Esophagus squamous epithelium (tissue), 5 donors: ENCODE data around the gene MLH3. TPM values are rescaled to one million over a fixed set of nuclear protein-coding genes. Genes with fewer than 3 reads are reported as not detected.
A peak's percentile ranks its signal among the peaks of the same experiment; 100 is the strongest.

ENCODE experiments used
- DNase-seq: peaks from one replicate; lab custom pipeline; 2025; lab: John Stamatoyannopoulos, UW
- H3K27ac ChIP-seq, 4 donors: fragments of 200-600 bp; sonication (generic); one replicate each; pipeline ENCODE4 v1.5.1; 2016 to 2019; ENCODE audit warnings: mild to moderate bottlenecking in 1 of 4
- H3K27me3 ChIP-seq, 4 donors: fragments of 200-600 bp; sonication (generic); 1 replicate in 3 of 4; 2 replicates in 1 of 4; pipeline versions ENCODE4 v1.5.1 to v1.6.0; 2017 to 2021; ENCODE audit warnings: antibody characterized with exemption in 1 of 4
- H3K36me3 ChIP-seq, 3 donors: fragments of 200-600 bp; sonication (generic); one replicate each; pipeline ENCODE4 v1.5.1; 2016 to 2019
- H3K4me1 ChIP-seq, 3 donors: fragments of 200-600 bp; sonication (generic); one replicate each; pipeline ENCODE4 v1.5.1; 2017 to 2019
- H3K4me3 ChIP-seq, 4 donors: fragments of 200-600 bp; sonication (generic); 1 replicate in 3 of 4; 2 replicates in 1 of 4; pipeline ENCODE4 v1.5.1; 2016 to 2019; ENCODE audit warnings: mild to moderate bottlenecking in 2 of 4, moderate library complexity in 1 of 4
- H3K9me3 ChIP-seq, 3 donors: fragments of 200-600 bp; sonication (generic); one replicate each; pipeline ENCODE4 v1.5.1; 2016 to 2019
- POLR2A ChIP-seq, 4 donors: fragments of 450-650 bp; IDR thresholded peaks; one replicate each; pipeline ENCODE4 v1.6.1; 2017; ENCODE audit warnings: antibody characterized with exemption in 4 of 4, mild to moderate bottlenecking in 4 of 4, moderate library complexity in 3 of 4
- WGBS, 2 donors: methylation state at CpG; one replicate each; pipeline ENCODE4 v1.1.5; 2018; 5-methylcytosine and 5-hydroxymethylcytosine counted together
- intact Hi-C: fragments of 100-400 bp; cut with DNase I; formaldehyde crosslinking; loops from one replicate; pipeline ENCODE4 v1.15.0; 2022
- total RNA-seq, 4 donors: library from RNA; depleted of rRNA; stranded (reverse); fragments of >200 nt; gene quantifications; one replicate each; pipeline ENCODE4 v1.1.0, GENCODE V29; 2016
- TF ChIP-seq, protein P1 (sequence below), 6 experiments: fragments of 450-650 bp in 4 of 6; fragments of 200-600 bp in 2 of 6; sonication (generic) in 2 of 6; IDR thresholded peaks; one replicate each; pipeline ENCODE4 v1.5.1; 2016 to 2019; ENCODE audit warnings: antibody characterized with exemption in 6 of 6, mild to moderate bottlenecking in 4 of 6, moderate library complexity in 4 of 6
- donor health status: DM: yes; HTN: yes; CAD: no.

The MLH3 gene
- total RNA-seq, 4 donors from 2014 or later = 8.4 to 39.7 (median 11.0) TPM

DNA sequence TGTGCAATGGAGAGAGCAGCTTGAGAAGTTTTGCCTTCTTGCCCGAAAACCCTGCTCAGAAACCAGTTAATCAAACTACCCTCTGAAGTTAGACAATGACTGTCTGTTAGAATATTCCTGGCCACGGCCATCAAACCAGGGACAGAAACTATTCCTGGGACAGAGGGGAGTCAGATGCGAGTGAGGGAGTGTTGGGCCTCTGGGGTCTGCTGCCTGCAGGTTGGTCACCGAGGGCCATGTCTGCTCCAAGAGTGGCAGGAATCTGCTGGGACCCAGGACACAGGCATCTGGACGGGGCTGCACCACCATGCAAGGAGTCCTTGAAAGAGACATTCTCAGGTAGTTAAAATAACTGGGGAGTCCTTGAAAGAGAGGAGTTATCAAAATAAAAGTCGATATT, 65.5 kb downstream of the MLH3 start:
- Histone ChIP-seq H3K4me3 (no peak overlapping the region), H3K4me1 (peaks cover 2 to 54% (median 21%) of the 10 kb centered on the region in 3 donors), H3K27ac (no peak overlapping the region), H3K36me3 (no peaks in the 10 kb centered on the region), H3K27me3 (no peaks in the 10 kb centered on the region), H3K9me3 (no peaks in the 10 kb centered on the region)
- intact Hi-C loops = no loop called here
- WGBS, 2 donors = 91 to 100% methylated on average over 4 to 5 of the region's 6 CpGs
- no peak for TF ChIP-seq POLR2A (IDR thresholded peaks at IDR 0.05)
- TF ChIP-seq, protein P1, sequence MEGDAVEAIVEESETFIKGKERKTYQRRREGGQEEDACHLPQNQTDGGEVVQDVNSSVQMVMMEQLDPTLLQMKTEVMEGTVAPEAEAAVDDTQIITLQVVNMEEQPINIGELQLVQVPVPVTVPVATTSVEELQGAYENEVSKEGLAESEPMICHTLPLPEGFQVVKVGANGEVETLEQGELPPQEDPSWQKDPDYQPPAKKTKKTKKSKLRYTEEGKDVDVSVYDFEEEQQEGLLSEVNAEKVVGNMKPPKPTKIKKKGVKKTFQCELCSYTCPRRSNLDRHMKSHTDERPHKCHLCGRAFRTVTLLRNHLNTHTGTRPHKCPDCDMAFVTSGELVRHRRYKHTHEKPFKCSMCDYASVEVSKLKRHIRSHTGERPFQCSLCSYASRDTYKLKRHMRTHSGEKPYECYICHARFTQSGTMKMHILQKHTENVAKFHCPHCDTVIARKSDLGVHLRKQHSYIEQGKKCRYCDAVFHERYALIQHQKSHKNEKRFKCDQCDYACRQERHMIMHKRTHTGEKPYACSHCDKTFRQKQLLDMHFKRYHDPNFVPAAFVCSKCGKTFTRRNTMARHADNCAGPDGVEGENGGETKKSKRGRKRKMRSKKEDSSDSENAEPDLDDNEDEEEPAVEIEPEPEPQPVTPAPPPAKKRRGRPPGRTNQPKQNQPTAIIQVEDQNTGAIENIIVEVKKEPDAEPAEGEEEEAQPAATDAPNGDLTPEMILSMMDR (IDR thresholded peaks at IDR 0.05) = no peak
- DNase-seq = no peak

DNA sequence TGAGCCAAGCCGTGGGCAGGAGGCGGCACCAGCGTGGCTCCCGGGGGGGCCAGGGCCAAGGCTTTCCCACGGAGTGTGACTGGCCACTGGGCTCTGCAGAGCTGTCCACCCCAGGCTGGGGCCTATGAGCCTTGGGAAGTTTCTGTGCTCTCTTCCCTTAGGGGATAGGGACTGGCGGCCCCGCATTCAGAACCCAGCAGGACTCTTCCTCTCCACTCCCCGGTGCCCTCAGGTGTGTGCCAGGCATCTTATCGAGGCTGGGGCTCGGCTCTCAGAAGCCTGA, 66.3 kb downstream of the MLH3 start:
- Histone ChIP-seq H3K36me3 (no peaks in the 10 kb centered on the region), H3K27me3 (no peaks in the 10 kb centered on the region), H3K4me3 (no peak overlapping the region), H3K4me1 (peaks cover 3 to 63% (median 23%) of the 10 kb centered on the region in 3 donors), H3K27ac (peak overlapping the region in 1 of 4 donors; percentile 23), H3K9me3 (no peaks in the 10 kb centered on the region)
- intact Hi-C loops = no loop called here
- no peak for DNase-seq
- no peak for TF ChIP-seq POLR2A (IDR thresholded peaks at IDR 0.05)
- TF ChIP-seq, protein P1 (IDR thresholded peaks at IDR 0.05) = no peak
- WGBS, 2 donors = 84% methylated on average over 5 of the region's 10 CpGs; no CpG with 5 or more reads in 1 of the 2 donors

DNA sequence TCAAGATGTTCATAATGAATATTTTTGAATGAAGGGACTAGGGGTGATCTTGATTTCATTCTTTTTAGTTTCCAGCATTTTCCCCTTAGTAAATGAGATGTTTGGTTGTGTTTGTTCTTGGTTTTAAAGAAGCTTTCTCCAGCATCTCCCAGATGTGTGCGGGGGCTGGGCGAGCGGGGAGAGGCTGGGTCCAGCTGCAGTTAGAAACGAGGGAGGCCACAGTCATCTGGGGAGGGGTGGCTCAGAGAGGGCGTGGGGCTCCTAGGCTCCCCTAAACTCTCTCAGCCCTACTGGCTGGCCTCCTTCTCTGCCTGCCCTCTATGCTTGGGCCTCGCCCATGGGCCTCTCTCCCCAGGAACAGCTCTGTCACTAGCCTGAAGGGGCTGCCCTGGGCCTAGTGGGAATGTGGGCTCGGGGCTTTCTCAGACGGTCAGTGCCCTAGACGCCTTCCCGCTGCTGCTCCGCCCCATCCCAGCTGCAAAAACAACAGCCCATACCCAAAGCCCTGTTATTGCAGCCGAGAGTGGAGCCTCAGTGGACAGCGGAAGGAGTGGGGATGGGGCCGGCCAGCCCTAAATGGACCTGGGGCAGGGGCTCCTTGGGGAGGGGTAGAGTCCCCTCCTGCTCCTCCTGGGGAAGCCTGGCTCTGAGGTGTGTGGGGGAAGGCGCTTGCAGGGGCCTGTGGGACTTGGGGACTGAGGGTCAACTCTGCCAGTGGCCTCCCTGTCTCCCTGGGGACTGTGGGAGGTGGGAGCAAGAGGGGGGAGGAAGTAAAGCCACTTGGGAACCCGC, 66.8 kb downstream of the MLH3 start:
- Histone ChIP-seq H3K9me3 (no peaks in the 10 kb centered on the region), H3K4me1 (peaks cover 3 to 68% (median 27%) of the 10 kb centered on the region in 3 donors), H3K27me3 (no peaks in the 10 kb centered on the region), H3K27ac (peak overlapping the region in 1 of 4 donors; percentile 23), H3K36me3 (no peaks in the 10 kb centered on the region), H3K4me3 (no peak overlapping the region)
- intact Hi-C loops = no loop called here
- 81 to 85% methylated on average over 4 to 5 of the region's 16 CpGs for WGBS, 2 donors
- DNase-seq = no peak
- TF ChIP-seq, protein P1 (IDR thresholded peaks at IDR 0.05) = no peak
- TF ChIP-seq POLR2A (IDR thresholded peaks at IDR 0.05) = no peak

DNA sequence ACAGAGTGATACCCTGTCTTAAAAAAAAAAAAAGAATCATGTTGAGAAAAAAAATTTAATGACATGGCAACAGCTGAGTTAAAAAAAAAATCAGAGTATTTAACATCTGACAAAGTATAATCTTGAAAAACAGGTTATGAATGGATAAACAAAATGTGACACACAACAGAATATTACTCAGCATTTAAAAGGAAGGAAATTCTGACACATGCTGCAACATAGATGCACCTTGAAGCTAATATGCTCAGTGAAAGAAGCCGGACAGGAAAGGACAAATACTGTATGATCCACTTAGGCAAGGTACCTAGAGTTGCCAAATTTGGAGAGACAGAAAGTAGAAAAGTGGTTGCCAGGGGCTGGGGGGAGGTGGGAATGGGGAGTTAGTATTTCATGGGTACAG, 67.9 kb downstream of the MLH3 start:
- WGBS, 2 donors = 29 to 40% methylated on average over 1 of the region's 1 CpG
- no peaks in the 10 kb centered on the region for H3K36me3 ChIP-seq
- H3K4me1 ChIP-seq = peaks cover 3 to 77% (median 38%) of the 10 kb centered on the region in 3 donors
- TF ChIP-seq, protein P1 (IDR thresholded peaks at IDR 0.05) = no peak
- TF ChIP-seq POLR2A (IDR thresholded peaks at IDR 0.05) = no peak
- no peak overlapping the region for H3K4me3 ChIP-seq
- intact Hi-C loops = no loop called here
- peak overlapping the region in 3 of 4 donors; percentile 60 to 72 (median 63) for H3K27ac ChIP-seq
- H3K9me3 ChIP-seq = no peaks in the 10 kb centered on the region
- no peaks in the 10 kb centered on the region for H3K27me3 ChIP-seq
- no peak for DNase-seq

DNA sequence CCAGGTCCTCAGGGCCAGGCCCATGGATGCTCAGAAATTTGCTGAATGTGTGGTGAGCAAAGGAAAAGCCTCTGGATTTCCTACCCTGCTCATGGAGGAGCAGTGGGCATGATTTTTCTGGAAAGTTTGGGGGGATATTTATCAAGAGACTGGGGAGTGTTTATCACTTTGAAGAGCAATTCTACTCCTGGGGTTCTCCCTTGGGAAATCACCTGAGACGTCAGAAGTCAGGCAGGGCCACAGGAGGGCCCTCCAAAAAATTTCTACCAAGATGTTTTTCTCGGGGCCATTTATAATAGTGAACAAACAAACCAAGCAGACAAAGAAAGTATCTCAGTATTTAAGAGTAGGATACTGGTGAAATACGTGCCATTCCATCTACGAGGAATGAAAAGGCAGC, 68.6 kb downstream of the MLH3 start:
- WGBS, 2 donors = 70 to 81% methylated on average over 4 of the region's 4 CpGs
- no peak for DNase-seq
- peaks cover 3 to 77% (median 41%) of the 10 kb centered on the region in 3 donors for H3K4me1 ChIP-seq
- H3K4me3 ChIP-seq = no peak overlapping the region
- no peak for TF ChIP-seq POLR2A (IDR thresholded peaks at IDR 0.05)
- TF ChIP-seq, protein P1 (IDR thresholded peaks at IDR 0.05) = no peak
- no peaks in the 10 kb centered on the region for H3K27me3 ChIP-seq
- H3K9me3 ChIP-seq = no peaks in the 10 kb centered on the region
- no peaks in the 10 kb centered on the region for H3K36me3 ChIP-seq
- H3K27ac ChIP-seq = peak overlapping the region in 3 of 4 donors; percentile 59 to 72 (median 60)
- intact Hi-C loops = no loop called here
